Activated CD4-positive, alpha-beta T cell treated with anti-CD3 and anti-CD28 coated beads, Interleukin-2, amount 10 ng/mL, durations not matched to agents 24 days and 14 days (primary cell): ENCODE data around the gene RNF144A. TPM values are rescaled to one million over a fixed set of nuclear protein-coding genes. Genes with fewer than 3 reads are reported as not detected.

Source experiments
- DNase-seq: peaks from one replicate; pipeline ENCODE4 v3.0.0; 2022
- H3K27ac Mint-ChIP-seq: one replicate; pipeline ENCODE4 v1.8.0; 2022; ENCODE audit warnings: mild to moderate bottlenecking, mixed read lengths
- H3K27me3 Mint-ChIP-seq: one replicate; pipeline ENCODE4 v1.8.0; 2022; ENCODE audit warnings: mixed read lengths
- H3K36me3 Mint-ChIP-seq: one replicate; pipeline ENCODE4 v1.8.0; 2022; ENCODE audit warnings: low read depth, mild to moderate bottlenecking, mixed read lengths
- H3K4me1 Mint-ChIP-seq: one replicate; pipeline ENCODE4 v1.8.0; 2021; ENCODE audit warnings: mixed read lengths
- H3K4me3 Mint-ChIP-seq: one replicate; pipeline ENCODE4 v1.8.0; 2022; ENCODE audit warnings: mild to moderate bottlenecking, moderate library complexity, mixed read lengths
- H3K9me3 Mint-ChIP-seq: one replicate; pipeline ENCODE4 v1.8.0; 2021; ENCODE audit warnings: mixed read lengths
- intact Hi-C: fragments of 100-400 bp; cut with micrococcal nuclease; formaldehyde crosslinking; loops from one replicate; pipeline ENCODE4 v1.15.1; 2023
- total RNA-seq: library from RNA; stranded (reverse); gene quantifications from 2 replicates; pipeline ENCODE4 v1.2.3, GENCODE V29; 2022

Gene RNF144A
- total RNA-seq, result 22.1 and 23.0 TPM in 2 replicates

DNA sequence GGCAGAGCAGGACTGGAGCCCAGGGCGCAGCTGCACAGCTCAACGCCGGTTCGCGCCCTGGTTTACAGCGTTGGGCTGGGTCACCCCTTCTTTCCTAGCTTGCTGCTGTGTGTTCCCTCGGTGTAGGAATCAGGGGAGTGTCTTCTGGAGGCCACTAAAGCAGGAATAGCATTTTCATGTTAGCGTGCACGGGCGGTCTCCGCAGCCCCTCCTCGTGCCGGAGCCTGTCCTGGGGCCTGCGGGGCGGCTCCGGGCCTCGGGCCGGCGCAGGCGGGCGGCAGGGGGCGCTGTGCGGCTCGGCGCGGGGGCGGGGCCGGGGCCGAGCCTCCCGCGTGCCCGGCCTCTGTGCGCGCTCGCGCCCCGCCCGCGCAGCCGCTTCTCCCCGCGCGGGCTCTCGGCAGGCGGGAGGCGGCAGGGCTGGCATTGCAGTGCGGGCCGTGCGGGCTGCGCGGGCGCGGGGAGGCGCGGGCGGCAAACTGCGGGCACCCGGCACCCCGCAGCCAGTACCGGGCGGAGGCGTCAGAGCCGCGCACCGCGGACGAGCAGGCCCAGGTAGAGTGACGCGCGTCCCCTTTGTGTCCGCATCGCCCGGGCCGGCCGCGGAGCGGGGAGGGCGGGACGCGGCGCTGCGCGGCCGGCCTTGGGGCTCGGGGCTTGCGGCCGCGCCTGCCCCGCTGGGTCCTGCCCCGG, at the start of gene RNF144A:
Gene RNF144A, plus strand, starts transcription at position 342 of the 690 bp plus-strand sequence. CDS start 79,515 bp downstream, outside the sequence.
- peak within 1 kb of the TSS; percentile 80 for H3K27ac Mint-ChIP-seq
- peaks cover 3% of the 10 kb centered on the region for H3K27me3 Mint-ChIP-seq
- H3K36me3 Mint-ChIP-seq, result peaks cover 14% of the 10 kb centered on the region
- intact Hi-C loops, result loop anchor here (2.0 to 5.0 kb wide), 2 partner anchors 40 to 95 kb away; partner anchors contain the start of gene RSAD2
- DNase-seq, result peak; percentile 94
- H3K9me3 Mint-ChIP-seq, result no peaks in the 10 kb centered on the region
- H3K4me1 Mint-ChIP-seq, result peaks cover 59% of the 10 kb centered on the region
- H3K4me3 Mint-ChIP-seq, result peak within 1 kb of the TSS; percentile 80

DNA sequence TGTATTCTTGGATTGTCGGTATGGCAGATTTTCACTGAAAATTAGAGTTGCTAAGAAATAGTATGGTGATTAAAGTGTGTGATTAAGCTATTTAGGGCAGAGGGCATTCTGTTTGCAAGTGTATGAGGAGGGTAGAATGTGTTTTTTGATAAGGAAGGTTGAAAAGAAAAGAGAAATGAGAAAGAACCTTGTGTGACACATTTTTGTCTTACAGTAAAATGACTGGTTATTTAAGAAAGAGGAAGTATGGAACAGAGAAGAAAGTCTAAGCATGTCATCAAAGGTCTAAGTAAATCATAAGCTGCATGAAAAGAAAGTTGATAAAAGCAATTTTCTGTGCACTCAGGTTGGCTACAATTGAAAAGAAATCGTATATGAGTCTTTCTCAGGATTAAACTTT, 44.8 kb upstream of the RNF144A start:
- Mint-ChIP-seq H3K4me1 (peaks cover 45% of the 10 kb centered on the region), H3K9me3 (peaks cover 5% of the 10 kb centered on the region), H3K27ac (peak overlapping the region; percentile 38), H3K27me3 (no peaks in the 10 kb centered on the region), H3K4me3 (peak overlapping the region; percentile 34), H3K36me3 (peaks cover 11% of the 10 kb centered on the region)
- intact Hi-C loops, result no loop called here
- DNase-seq, result no peak

GRCh38 chr2:6874032-6874431, 43.2 kb upstream of the RNF144A start:
- no peaks in the 10 kb centered on the region for H3K27me3 Mint-ChIP-seq
- H3K36me3 Mint-ChIP-seq, result peaks cover 11% of the 10 kb centered on the region
- no peak overlapping the region for H3K27ac Mint-ChIP-seq
- H3K4me1 Mint-ChIP-seq, result peaks cover 51% of the 10 kb centered on the region
- peaks cover 5% of the 10 kb centered on the region for H3K9me3 Mint-ChIP-seq
- DNase-seq, result no peak
- H3K4me3 Mint-ChIP-seq, result no peak overlapping the region
- intact Hi-C loops, result no loop called here

DNA sequence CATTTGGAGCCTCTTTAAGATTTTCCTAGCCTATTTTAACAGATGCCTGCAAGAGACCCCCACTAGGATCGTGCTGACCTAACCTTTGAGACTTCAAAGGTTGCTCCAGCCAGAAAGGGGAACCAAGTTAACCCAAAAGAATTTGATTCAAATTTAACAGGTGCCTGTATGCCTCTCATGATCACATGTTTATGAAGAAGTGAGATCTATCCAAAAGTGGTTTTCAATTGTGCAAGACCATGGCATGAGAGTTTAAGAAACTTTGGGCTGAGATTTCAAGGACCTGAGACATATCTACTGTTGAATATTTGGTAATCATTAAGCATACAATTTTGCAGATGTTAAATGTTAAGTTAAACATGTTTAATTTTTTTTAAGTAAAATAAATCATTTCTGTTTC, 40.9 kb upstream of the RNF144A start:
- Mint-ChIP-seq H3K27ac (no peak overlapping the region), H3K9me3 (peaks cover 5% of the 10 kb centered on the region), H3K4me1 (peaks cover 66% of the 10 kb centered on the region), H3K36me3 (peaks cover 13% of the 10 kb centered on the region), H3K4me3 (no peak overlapping the region), H3K27me3 (no peaks in the 10 kb centered on the region)
- intact Hi-C loops, result loop anchor here (2.0 kb wide), 2 partner anchors 40 to 50 kb away; partner anchors contain the start of gene RNF144A
- DNase-seq, result no peak

GRCh38 chr2:6877402-6878304, 39.6 kb upstream of the RNF144A start, which contains the start of gene RSAD2:
RSAD2 (plus strand) TSS chr2:6877777; CDS start chr2:6877801, 24 bp downstream.
- peak; percentile 88 for DNase-seq
- intact Hi-C loops, result loop anchor here (1.0 to 2.0 kb wide), 3 partner anchors 11 to 51 kb away; partner anchors contain the start of gene RNF144A
- peaks cover 5% of the 10 kb centered on the region for H3K9me3 Mint-ChIP-seq
- H3K4me3 Mint-ChIP-seq, result peak within 1 kb of the TSS; percentile 90
- peaks cover 25% of the 10 kb centered on the region for H3K36me3 Mint-ChIP-seq
- peak within 1 kb of the TSS; percentile 85 for H3K27ac Mint-ChIP-seq
- no peaks in the 10 kb centered on the region for H3K27me3 Mint-ChIP-seq
- H3K4me1 Mint-ChIP-seq, result peaks cover 74% of the 10 kb centered on the region

- intact Hi-C loops, result no loop called here
- H3K9me3 Mint-ChIP-seq, result peaks cover 5% of the 10 kb centered on the region
- peaks cover 67% of the 10 kb centered on the region for H3K4me1 Mint-ChIP-seq
- H3K27ac Mint-ChIP-seq, result peak overlapping the region; percentile 85
- DNase-seq, result no peak
- peaks cover 28% of the 10 kb centered on the region for H3K36me3 Mint-ChIP-seq
- H3K27me3 Mint-ChIP-seq, result no peaks in the 10 kb centered on the region
- peak overlapping the region; percentile 90 for H3K4me3 Mint-ChIP-seq
These were observed 38.7 kb upstream of the RNF144A start for GRCh38 chr2:6878549-6878948.

DNA sequence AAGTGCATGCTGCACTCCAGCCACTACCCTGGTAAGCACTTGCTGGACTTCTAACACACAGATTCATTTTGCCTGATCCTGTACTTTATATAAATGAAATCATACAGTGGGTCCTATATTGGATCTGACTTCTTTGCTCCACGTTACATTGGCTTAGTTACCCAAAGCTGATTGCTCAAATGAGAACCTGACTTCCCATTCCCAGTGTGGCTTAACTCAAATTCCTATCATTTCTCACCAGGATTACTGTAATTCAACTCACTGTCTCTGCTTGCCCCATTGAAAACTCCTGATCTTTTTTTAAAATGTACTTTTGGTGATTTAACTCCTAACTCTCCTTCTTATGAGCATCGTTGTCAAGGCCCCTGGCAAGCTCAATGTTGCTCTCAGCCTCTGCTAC, 38.2 kb upstream of the RNF144A start:
- peak overlapping the region; percentile 90 for H3K4me3 Mint-ChIP-seq
- no peak for DNase-seq
- peaks cover 2% of the 10 kb centered on the region for H3K9me3 Mint-ChIP-seq
- H3K27ac Mint-ChIP-seq, result peak overlapping the region; percentile 85
- peaks cover 69% of the 10 kb centered on the region for H3K4me1 Mint-ChIP-seq
- intact Hi-C loops, result no loop called here
- H3K27me3 Mint-ChIP-seq, result no peaks in the 10 kb centered on the region
- H3K36me3 Mint-ChIP-seq, result peaks cover 30% of the 10 kb centered on the region

DNA sequence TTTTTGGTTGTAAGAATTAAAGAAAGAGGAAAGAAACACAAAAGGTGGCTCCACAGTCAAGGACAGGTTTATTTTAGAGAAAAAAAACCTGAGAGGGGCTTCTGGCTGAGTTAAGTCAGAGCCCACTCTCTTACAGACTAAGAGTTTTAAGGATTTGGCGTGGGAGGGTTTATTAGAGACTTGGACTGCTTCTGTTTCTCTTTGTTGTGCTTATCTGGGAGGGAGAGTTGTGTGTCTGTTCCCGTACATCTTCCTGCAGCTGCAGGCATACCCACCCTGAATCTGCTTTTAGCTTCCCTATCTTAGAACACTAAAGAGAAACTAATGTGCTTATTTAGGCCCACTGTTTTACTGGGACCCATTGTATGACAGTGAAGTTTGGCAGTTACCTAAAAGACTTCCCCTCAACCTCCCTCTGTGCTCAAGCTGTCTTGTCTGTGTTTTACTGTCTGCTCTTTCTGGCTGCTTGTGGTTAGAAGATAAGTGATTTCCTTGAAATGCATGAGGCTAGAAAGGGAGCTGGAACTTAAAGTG, 36.9 kb upstream of the RNF144A start:
- DNase-seq, result peak; percentile 84
- H3K27me3 Mint-ChIP-seq, result no peaks in the 10 kb centered on the region
- H3K4me3 Mint-ChIP-seq, result peak overlapping the region; percentile 81
- H3K9me3 Mint-ChIP-seq, result no peaks in the 10 kb centered on the region
- H3K4me1 Mint-ChIP-seq, result peaks cover 69% of the 10 kb centered on the region
- peaks cover 33% of the 10 kb centered on the region for H3K36me3 Mint-ChIP-seq
- H3K27ac Mint-ChIP-seq, result peak overlapping the region; percentile 90
- intact Hi-C loops, result no loop called here

GRCh38 chr2:6881046-6881445, 36.2 kb upstream of the RNF144A start:
- H3K36me3 Mint-ChIP-seq, result peaks cover 37% of the 10 kb centered on the region
- H3K4me1 Mint-ChIP-seq, result peaks cover 64% of the 10 kb centered on the region
- no peak for DNase-seq
- H3K4me3 Mint-ChIP-seq, result peak overlapping the region; percentile 81
- intact Hi-C loops, result no loop called here
- H3K27me3 Mint-ChIP-seq, result no peaks in the 10 kb centered on the region
- peak overlapping the region; percentile 56 for H3K27ac Mint-ChIP-seq
- no peaks in the 10 kb centered on the region for H3K9me3 Mint-ChIP-seq

GRCh38 chr2:6881516-6881915, 35.7 kb upstream of the RNF144A start:
- Mint-ChIP-seq H3K27ac (no peak overlapping the region), H3K4me1 (peaks cover 62% of the 10 kb centered on the region), H3K9me3 (no peaks in the 10 kb centered on the region), H3K27me3 (no peaks in the 10 kb centered on the region), H3K4me3 (peak overlapping the region; percentile 81), H3K36me3 (peaks cover 40% of the 10 kb centered on the region)
- DNase-seq, result no peak
- intact Hi-C loops, result no loop called here

- H3K27ac Mint-ChIP-seq, result no peak overlapping the region
- intact Hi-C loops, result loop anchor here (2.0 kb wide), 1 partner anchor 29 kb away; no protein-coding TSS in a partner anchor
- peaks cover 48% of the 10 kb centered on the region for H3K4me1 Mint-ChIP-seq
- peaks cover 51% of the 10 kb centered on the region for H3K36me3 Mint-ChIP-seq
- H3K27me3 Mint-ChIP-seq, result no peaks in the 10 kb centered on the region
- H3K9me3 Mint-ChIP-seq, result no peaks in the 10 kb centered on the region
- no peak overlapping the region for H3K4me3 Mint-ChIP-seq
- no peak for DNase-seq
These were observed 33.6 kb upstream of the RNF144A start for GRCh38 chr2:6883448-6884122.

GRCh38 chr2:6885551-6885950, 31.7 kb upstream of the RNF144A start:
- Mint-ChIP-seq H3K4me3 (no peak overlapping the region), H3K4me1 (peaks cover 38% of the 10 kb centered on the region), H3K9me3 (no peaks in the 10 kb centered on the region), H3K27ac (no peak overlapping the region), H3K36me3 (peaks cover 64% of the 10 kb centered on the region), H3K27me3 (no peaks in the 10 kb centered on the region)
- intact Hi-C loops, result no loop called here
- DNase-seq, result no peak

- no peak for DNase-seq
- Mint-ChIP-seq H3K27ac (no peak overlapping the region), H3K9me3 (no peaks in the 10 kb centered on the region), H3K36me3 (peaks cover 63% of the 10 kb centered on the region), H3K27me3 (no peaks in the 10 kb centered on the region), H3K4me3 (no peak overlapping the region), H3K4me1 (peaks cover 36% of the 10 kb centered on the region)
- intact Hi-C loops, result no loop called here
These were observed 31.2 kb upstream of the RNF144A start for GRCh38 chr2:6885968-6886367.
